ENCODE data around the gene PRKAR1A. TPM values are rescaled to one million over a fixed set of nuclear protein-coding genes. Genes with fewer than 3 reads are reported as not detected.

The PRKAR1A gene
- total and polyA plus RNA-seq, 4 donors, result 55.6 to 118 (median 104) TPM

DNA sequence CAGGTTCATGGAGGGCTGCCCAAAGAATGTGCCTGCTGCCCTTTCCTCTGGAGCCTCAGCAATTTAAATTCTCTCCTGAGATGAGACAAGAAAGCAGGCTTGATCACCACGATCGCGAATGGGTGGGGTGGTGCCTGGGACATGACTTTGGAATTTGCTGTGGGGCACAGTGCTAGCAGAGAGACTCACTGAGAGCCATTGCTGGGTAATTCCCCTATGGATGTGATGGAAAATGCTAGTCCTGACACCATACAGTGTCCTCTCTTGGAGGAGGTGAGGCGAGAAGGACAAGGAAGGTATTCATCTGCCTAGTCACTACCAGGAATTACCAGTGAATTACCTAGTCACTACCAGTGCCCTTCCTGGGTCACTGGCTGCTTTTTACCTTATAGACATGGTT is 73.4 kb downstream of the PRKAR1A start:
- Histone ChIP-seq H3K27me3 (ENCODE audit: control insufficient read depth in 4 of 4, insufficient read depth in 4 of 4, low read length in 3 of 4) (no peaks in the 10 kb centered on the region), H3K36me3 (ENCODE audit: control insufficient read depth in 4 of 4, insufficient read depth in 3 of 4, low read depth in 1 of 4, low read length in 3 of 4) (peaks cover 0 to 6% (median 3%) of the 10 kb centered on the region in 4 donors), H3K9ac (ENCODE audit: low read depth in 1 of 2, low read length in 2 of 2) (no peak overlapping the region), H3K4me1 (ENCODE audit: control insufficient read depth in 4 of 4, insufficient read depth in 4 of 4, low read length in 3 of 4) (peaks cover 11 to 76% (median 60%) of the 10 kb centered on the region in 4 donors), H3K4me3 (ENCODE audit: low read depth in 1 of 3, low read length in 3 of 3) (no peak overlapping the region), H3K27ac (ENCODE audit: low read depth in 1 of 2, low read length in 2 of 2) (peak overlapping the region; percentile 59 to 64), H3K9me3 (ENCODE audit: control insufficient read depth in 4 of 4, low read length in 3 of 4) (no peaks in the 10 kb centered on the region)
- 68% methylated on average over 4 of the region's 4 CpGs for WGBS
- TF ChIP-seq ATF3 (IDR thresholded peaks at IDR 0.05) (no peak), ZBTB33 (IDR thresholded peaks at IDR 0.05) (no peak), HNF4A (conservative IDR thresholded peaks at IDR 0.05) (no peak), EGR1 (IDR thresholded peaks at IDR 0.05; ENCODE audit: low read depth in 2 of 2) (no peak), SP1 (IDR thresholded peaks at IDR 0.05) (no peak), RAD21 (IDR thresholded peaks at IDR 0.05) (no peak), RXRA (IDR thresholded peaks at IDR 0.05) (no peak), REST (IDR thresholded peaks at IDR 0.05) (no peak), JUND (IDR thresholded peaks at IDR 0.05) (no peak), FOXA2 (IDR thresholded peaks at IDR 0.05) (no peak), FOXA1 (IDR thresholded peaks at IDR 0.05) (no peak), NR2F2 (IDR thresholded peaks at IDR 0.05) (no peak), YY1 (IDR thresholded peaks at IDR 0.05) (no peak), GABPA (IDR thresholded peaks at IDR 0.05 in 1 of 2, conservative IDR thresholded peaks at IDR 0.05 in 1 of 2) (no peak), HNF4G (IDR thresholded peaks at IDR 0.05) (no peak)
- TF ChIP-seq, protein P1, sequence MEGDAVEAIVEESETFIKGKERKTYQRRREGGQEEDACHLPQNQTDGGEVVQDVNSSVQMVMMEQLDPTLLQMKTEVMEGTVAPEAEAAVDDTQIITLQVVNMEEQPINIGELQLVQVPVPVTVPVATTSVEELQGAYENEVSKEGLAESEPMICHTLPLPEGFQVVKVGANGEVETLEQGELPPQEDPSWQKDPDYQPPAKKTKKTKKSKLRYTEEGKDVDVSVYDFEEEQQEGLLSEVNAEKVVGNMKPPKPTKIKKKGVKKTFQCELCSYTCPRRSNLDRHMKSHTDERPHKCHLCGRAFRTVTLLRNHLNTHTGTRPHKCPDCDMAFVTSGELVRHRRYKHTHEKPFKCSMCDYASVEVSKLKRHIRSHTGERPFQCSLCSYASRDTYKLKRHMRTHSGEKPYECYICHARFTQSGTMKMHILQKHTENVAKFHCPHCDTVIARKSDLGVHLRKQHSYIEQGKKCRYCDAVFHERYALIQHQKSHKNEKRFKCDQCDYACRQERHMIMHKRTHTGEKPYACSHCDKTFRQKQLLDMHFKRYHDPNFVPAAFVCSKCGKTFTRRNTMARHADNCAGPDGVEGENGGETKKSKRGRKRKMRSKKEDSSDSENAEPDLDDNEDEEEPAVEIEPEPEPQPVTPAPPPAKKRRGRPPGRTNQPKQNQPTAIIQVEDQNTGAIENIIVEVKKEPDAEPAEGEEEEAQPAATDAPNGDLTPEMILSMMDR (IDR thresholded peaks at IDR 0.05; ENCODE audit: low read depth, low read length, missing input control), result no peak
- TF ChIP-seq, protein P2, sequence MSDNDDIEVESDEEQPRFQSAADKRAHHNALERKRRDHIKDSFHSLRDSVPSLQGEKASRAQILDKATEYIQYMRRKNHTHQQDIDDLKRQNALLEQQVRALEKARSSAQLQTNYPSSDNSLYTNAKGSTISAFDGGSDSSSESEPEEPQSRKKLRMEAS (IDR thresholded peaks at IDR 0.05), result no peak
- DNase-seq (ENCODE audit: low spot score), result no peak
